Superior temporal gyrus (tissue), 1 donor: ENCODE measurements around the gene SLCO3A1.
"Not testable (repeated sequence)": the region's sequence is repeated elsewhere in the genome, so short reads cannot be mapped to it uniquely, and the experiment has no call there.

Source experiments
- DNase-seq: peaks from one replicate; pipeline ENCODE4 v3.0.0-alpha.2; 2016; ENCODE audit errors: extremely low spot score

Gene SLCO3A1

DNA sequence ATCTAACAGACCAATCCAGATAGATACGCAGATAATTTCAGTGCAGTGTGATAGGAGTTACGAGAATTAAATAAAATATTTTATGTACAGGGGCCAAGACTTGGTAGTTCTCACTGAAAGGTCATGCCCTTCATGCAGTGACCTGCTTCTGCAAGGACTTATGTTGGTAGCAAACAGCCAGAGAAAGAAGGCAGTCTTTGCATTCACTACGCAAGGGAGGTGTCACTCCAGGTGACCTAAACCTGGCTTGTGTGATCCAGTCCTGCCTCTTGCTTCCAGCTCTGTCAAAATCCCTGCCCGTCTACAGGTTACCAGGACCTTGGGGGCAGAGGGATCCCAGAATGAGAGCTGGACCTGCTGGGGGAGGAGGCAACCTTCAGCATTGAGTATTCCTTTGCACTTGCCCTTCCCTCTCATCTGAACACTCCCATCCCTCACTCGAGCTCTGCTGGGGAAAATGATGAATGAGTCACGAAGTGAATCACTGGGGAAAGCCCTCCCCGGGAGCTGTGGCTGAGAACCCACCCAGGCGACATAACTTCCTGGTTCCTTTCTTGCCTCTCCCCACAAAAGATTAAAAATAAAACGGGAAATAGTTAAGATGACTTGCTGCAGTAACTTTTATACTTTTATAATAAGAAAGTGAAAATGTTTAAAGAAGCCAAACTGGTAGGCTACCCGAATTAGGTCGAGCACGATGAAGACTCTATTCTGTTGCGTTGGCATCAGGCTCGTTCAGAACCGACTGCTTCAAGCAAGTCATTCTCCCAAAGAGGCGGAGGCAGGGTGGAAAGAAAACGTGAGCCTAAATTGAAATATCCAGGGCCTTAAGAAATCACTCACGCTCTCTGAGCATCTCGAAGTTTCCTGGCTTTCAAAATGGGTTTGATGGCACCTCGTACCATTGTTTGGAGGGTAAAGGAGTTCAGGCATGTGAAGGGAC lies 216.1 kb downstream of the SLCO3A1 start:
- peak; percentile 48 for DNase-seq

DNA sequence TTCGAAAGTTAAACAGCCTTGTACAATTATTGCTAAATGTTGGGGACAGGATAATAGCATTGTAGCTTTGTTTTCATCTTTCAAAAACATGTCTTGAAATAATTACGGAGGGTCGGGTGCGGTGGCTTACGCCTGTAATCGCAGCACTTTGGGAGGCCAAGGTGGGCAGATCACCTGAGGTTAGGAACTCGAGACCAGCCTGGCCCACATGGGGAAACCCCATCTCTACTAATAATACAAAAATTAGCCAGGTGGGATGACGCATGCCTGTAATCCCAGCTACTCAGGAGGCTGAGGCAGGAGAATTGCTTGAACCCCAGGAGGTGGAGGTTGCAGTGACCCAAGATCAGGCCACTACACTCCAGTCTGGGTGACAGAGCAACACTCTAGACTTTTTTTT lies 216.7 kb downstream of the SLCO3A1 start:
- not testable (repeated sequence) for DNase-seq

DNA sequence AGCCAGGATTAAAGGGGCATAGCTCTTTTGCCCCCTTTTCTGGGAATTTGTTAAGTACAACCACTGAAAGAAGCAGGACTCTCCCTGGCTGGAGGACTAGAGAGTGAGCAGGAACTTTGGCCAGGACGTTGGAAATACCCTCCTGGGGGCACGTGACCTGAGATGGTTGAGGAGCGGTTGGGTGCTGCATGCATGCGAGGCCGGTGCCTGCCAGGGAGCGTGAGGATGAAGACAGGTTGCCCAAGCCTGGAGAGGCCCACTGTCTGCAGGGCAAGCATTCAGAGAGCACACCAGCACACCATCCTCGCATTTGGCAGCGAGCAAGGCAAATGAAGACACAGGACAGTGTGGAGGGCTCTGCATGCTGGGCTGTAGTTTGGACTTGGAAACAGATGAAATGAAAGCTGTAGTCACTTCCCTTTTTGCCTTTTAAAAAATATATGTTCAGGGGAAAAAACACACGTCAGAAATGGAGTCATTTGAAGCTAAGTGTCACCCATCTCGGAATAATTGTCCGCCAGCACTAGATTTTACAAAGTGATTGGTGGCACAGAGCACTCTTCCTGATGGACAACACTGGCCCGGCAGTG lies 217.6 kb downstream of the SLCO3A1 start:
- no peak for DNase-seq

DNA sequence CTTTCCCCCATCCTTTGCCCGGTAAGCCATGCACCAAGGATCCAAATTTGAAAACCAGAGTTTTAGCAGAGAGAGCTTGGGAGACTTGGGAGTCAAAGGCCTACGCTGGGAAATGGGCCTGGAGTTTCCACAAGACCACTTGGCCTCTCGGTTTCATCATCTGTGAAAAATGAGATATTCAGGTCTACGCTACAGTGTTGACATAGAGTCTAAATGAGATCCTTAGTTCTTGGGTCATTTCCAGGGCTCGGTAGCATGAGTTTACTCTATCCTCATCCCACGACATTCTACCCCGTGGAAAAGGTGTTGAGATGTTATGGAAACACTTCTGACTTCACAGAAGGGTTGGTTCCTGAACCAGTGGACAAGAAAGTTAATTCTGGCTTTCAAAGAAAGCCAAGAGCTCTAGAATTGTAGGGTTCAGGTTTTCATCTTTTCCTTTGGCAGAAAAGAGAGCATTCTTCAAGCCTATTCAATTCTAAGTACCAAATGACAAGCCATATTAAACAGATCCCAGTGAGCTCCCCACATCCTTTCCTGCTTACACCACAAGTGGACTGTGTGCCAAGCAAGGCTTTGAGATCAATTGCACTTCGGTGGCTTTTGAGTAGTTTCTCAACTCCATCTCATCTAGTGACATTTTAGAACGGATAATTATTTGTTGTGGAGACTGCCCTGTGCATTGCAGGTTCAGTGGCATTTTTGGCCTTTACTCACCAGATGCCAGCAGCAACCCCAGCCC lies 219.7 kb downstream of the SLCO3A1 start:
- no peak for DNase-seq

DNA sequence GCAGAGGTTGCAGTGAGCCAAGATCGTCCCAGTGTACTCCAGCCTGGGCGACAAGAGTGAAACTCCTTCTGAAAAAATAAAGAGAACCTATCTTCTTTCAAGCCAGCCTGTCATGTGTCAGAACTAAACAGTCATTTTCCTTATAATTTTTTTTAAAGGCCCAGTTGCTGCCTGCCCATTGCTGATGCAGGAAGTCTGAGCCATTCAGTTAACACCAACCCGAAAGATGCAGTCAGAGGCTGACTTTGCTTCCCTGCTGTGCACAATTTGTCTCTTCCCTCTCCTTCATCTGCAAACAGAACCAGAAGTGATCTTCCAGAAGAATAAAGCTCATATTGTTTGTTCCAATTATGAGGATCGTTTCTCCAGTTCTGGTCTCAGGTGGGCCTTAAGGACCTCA lies 220.6 kb downstream of the SLCO3A1 start:
- DNase-seq, result no peak

DNA sequence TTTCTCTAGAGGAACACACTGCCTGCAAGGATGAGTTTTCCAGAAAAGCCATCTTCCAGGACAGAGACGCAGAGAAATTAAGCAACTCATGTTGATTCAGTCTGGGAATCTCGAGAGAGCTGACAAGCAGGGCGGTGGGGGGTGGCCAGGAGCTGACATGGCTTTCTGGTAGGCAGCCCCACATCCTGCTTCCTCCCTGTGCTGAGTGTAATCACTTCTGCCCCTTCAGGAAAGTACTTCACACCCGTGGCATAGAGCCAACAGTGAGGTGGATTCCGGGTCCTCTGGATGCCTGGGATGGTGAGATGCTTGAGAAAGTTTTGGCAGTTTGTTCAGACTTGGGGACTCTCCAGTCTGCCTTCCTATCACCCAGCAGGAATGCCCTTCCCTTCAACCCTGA lies 221.1 kb downstream of the SLCO3A1 start:
- DNase-seq, result no peak

DNA sequence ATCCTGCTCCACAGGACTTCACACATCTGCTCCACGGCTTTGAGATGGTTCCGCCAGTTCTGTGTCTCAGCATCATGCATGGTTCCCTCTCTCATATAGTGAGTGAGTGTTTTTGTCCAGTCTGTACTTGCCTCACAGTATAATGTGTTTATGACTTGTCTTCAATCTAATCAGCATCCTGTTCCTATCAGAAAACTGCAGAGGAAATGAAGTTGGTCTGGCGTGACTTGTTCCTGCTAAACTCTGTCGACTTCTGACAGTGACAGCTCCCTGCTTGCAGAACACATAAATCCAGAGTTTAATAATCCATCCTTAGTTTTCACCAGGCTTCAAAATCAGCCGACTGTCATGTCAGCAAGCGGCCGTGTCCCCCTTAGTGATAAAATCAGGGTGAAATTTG lies 222.3 kb downstream of the SLCO3A1 start:
- no peak for DNase-seq

DNA sequence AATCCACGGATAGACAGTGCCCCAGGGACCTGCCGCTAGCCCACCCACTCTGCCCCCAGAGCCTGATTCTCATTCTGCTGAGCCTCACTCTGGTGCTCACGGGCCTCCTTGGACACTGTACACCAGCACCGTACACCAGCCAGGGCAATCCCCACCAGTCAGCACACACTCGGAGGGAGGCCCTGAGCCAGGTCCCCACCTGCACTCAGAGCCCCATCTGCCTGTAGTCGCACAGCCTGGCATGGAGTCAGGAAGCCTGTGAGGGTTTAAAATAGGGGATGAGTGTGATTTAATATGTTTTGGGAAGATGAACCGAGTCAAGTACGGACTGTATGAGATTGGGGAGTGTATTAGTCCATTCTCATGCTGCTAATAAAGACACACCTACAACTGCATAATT lies 223.0 kb downstream of the SLCO3A1 start:
- DNase-seq, result no peak

DNA sequence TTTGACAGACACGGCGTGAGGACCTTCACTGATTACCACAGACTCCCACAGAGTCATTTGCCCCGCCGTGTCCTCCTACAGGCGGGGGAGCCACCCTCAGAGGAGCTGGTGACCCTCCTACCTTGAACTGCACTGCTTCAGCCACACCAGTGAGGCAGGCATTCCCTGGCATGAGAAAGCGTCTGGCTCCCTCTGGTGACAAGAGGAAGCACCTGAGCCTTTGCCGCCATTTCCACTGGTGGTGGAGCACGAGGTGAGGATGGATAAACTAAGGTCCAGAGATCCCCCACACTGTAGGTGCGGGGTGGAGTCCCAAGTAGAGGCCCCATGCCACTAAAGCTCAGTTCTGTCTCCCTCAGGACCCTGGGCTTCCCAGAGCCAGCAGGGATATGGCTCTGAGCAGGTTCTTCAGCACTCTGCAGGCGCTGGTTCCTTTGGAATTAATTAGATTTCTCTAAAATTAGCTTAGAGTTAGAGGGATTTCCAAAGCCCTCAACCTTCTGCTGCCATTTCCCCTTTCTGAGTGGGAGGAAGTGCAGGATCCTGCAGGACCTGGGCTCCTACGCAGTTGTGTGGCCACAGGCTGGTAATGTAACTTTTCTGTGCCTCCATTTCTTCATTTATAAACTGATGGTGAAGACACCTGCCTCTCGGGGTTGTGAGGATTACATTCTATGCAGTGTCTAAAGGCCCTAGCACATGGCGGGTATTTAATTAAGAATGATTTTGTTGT lies 224.0 kb downstream of the SLCO3A1 start:
- peak; percentile 88 for DNase-seq

DNA sequence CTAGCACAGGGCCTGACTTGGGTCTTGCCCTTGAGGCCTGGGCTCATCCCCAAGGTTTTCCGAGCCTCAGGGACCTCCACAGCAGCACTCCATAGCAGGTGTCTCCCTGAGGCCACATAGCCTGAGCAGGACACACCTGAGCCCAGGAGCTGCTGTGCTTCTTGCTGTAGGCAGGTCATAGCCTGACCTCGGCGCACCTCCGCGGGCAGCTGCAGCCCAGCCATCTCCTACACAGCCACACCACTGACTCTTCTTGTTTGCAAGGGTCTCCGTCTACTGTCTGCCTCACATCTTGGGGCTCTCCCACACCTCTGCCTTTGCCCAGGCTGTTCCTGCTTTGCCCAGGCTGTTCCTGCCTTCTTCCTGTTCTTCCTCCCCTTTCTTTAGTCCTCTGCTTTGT lies 224.8 kb downstream of the SLCO3A1 start:
- no peak for DNase-seq

DNA sequence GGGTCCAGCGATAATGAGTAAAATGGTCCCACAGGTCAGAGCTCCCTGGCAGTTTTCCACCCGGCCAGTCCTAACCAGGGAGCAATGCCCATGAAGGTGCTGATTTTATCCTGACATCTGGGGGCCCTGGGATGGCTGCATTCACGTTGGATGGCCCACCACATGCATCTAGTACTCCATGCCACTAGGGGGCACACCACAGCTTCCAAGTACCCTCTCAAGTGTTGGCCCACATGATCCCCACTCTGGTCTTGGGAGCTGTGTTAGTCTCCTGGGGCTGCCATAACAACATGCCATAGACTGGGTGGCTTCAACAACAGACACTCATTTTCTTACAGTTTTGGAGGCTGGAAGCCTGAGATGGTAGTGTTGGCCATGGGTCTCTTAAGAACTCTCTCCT lies 225.5 kb downstream of the SLCO3A1 start:
- no peak for DNase-seq

DNA sequence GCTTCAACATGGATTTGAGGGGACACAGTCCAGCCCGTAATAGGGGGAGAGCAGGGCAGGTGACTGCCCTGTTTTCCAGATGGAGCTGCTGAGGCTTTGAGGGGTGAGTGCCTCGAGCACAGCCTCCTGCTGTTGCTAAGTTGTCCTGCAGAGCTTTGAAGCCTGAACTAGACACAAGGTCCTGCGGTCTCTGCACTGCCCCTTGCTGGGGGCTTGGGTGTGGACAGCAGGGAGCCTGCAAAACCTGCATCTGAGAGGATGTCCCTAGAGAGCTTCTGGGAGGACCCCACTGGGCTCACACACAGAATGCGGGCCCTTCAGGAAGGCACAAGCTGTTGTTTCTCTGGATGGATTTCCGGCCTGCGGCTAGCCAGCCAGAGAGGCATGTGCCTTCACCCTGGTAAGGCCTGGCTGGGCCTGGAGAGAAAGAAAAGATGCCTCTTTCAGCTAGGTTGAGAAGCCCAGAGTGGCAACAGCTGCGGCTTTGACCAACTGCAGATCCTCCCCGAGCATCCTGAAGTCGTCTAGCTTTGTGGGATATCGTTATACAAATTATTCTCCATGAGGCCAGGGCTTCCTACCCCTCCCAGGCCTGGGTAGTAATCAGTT lies 226.2 kb downstream of the SLCO3A1 start:
- no peak for DNase-seq

DNA sequence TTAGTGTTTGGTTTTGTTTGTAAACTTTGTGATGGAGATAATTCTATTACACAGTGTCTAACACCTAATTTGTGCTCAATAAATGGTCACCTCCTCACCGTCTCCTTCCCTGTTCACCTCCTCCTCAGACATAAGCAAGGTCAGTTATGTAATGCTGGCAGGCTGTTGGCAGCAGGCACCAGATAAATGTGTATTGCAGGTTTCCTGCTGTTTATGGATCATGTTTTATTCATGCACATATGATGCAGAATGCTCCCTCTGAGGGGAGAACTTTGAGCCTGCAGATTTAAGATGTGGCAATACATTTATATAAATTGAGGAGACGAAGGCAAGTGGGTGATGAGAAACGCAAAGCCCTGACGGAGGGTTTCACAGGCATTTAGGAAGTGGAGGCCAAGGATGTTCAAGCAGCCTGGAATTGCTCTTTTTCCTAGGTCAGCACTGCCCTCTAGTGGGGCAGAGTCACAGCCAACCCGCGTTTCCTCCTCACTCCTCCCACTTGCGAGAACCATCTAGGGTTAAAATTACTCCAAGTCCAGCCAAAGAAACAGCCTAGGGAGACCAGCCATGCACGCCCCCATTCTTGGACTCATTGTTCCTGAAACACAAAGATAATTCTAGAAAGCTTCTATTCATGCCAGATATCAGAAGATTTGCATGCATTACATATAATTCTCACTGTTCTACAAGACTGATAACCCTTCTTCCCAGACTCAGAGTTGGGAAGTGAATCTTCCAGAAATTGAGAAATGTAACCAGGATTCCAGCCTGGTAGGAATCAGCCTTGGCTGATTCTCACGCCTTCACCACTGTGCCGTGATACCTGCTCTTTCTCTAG lies 228.7 kb downstream of the SLCO3A1 start:
- DNase-seq, result peak; percentile 92

DNA sequence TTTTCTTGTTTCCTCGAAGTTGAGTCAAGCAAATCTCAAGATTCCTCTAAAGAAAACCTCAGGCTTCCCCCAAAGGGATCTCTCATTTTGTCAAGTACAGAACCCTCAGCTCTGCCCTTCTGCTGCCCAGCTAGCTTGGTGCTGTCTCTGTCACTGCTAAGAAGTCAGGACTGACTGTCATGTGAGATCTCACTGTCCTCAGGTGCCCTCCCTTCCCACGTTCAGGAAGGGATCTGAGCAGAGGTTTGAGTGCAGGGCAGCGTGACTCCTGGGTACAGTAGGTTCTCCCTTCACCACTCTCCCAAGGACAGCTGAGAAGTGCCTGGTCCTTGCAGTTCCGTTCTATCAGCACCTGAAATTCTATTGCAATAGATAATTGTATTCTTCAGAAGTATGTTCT lies 229.7 kb downstream of the SLCO3A1 start:
- DNase-seq, result no peak

DNA sequence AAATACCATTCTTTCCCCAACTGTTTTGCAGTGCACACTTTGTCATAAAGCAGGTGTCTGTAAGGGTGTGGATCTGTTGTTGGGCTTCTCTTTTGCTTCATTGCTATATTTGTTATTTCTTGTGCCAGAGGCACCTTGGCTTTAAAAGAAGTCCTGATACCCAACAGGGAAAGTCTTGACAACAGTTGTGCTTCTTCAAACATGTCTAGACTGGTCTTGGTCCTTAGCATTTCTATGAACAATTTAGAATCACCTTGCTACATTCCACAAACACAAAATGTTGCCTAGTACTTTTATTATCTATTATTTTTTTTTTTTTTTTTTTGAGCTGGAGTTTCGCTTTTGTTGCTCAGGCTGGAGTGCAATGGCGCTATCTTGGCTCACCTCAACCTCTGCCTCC lies 233.7 kb downstream of the SLCO3A1 start:
- no peak for DNase-seq

DNA sequence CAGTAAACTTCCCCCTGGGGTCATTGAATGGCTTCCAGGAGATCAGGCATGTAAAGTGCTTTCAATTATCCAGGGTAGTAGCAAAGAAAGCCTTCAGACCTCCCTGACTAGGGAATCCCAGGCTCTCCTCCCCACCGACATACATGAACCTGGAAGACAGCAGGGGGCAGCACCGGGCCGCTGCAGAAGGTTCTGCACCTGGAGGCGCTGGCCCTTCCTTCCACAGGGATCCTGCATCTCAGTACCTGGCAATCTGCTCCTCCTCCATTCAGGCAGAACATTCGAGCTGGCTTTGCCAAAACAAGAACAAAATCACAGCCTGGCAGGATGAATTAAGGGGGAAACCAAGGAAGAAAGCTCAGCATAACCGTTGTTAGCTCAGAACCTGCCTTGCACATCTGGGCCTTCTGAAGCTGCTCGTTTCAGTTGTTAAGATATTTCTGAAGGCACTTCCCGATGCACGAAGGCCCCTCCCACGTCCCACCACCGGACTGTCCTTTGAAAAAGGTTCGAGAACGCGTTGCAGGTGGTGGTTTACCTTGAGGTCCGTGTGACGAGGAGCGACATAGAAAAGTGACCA lies 237.7 kb downstream of the SLCO3A1 start:
- peak; percentile 42 for DNase-seq

DNA sequence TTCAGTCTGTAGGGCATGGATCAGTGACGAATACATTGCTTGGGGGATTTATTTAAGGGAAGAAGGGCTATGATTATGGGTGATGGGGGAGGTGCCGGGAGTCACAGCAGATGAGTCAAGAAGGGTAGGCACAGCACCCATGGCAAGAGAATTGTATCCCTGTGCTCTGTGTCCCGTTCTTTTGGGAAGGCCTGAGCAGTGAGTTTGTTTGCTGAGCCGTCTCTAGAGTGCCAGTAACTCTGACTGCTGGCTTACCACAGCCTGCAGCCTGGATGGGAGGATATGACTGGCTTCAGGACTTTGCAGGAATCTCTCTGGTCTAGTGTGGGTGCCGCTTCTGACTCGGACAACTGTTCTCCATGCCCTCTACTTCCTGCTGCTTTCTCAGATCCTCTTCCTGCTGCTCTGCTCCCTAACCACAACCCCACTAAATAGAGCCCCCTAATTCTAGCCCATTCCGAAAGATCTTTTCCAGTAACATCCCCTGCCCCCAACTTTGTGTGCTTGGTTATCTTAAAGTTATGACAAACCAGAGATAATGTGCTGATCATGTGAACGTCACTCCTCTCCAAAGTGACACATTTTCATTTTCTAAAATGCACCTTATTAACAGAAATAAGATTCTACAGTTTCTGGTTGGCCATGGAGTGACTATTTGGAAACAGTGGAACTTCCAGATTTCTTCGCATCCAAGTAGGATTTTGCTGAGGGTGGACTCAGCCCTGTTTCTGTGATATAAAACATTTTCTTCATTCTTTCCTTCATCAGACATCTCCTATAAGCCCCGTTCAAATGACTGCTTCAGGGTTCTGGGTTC lies 239.0 kb downstream of the SLCO3A1 start:
- no peak for DNase-seq

DNA sequence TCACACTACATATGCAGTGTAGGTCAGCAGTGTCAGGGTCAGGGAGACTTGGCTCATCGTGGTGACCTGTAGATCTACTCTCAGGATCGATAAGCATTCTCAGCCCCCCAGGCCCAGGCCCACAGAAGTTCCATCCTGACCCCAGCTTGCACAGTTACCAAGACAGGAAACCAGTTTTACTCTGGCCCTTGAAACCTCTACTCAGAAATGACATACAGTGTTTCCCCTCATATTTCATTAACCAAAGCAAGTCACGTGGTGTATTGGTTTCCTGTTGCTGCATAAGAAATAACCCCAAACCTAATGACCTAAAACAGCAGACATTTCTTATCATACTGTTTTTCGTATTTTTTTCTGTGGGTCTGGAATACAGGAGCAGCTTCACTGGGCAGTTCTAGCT lies 242.2 kb downstream of the SLCO3A1 start:
- no peak for DNase-seq

DNA sequence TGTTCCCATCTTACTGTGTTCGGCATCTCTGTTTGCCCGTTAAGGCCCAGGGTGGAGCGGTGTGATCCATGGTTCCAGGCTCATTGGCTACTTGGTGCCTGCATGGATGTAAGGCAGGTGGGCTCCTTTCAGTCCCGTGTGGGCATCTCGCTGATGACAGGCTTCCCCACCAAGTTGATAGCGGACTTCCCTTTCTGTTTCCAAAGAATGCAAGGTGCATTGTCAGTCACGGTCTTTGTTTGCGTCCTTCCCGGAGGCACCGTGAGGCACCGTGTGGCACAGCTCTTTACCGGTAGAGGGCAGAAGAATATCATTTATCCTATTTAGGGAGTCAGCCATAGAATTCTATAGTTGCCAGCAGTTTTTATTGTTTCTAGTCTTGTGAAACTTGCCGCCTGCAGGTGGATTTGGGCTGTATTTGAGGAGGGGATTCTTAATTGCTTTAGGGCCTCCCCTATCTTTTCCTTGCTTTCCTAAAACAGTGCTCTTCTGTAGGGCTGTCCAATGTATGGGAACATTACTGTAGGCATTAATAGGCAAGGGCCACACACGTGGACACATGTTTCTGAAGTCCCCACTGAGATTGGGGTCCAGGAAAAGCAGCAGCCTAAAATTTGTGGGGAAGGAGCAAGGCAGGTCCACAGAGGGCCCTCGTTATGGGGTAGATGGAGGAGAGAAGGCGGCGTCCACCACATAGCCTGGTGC lies 244.1 kb downstream of the SLCO3A1 start:
- peak; percentile 93 for DNase-seq
